Mesenteric fat pad (tissue), 1 donor: ENCODE results near the gene DDIT4. TPM values are rescaled to one million over a fixed set of nuclear protein-coding genes. Genes with fewer than 3 reads are reported as not detected.

Experiments used
- DNase-seq: peaks from one replicate; pipeline ENCODE4 v3.0.0-alpha.2; 2020; ENCODE audit warnings: low spot score
- total RNA-seq: library from RNA; stranded (reverse); fragmentation: NEBNext Ultra II Directional; extraction: Animal tissue kit (Norgen Biotek cat#: 25700); gene quantifications from one replicate; pipeline ENCODE4 v1.2.1, GENCODE V29; 2021
- donor health status: DM: yes; HTN: yes; CAD: no.

DDIT4 gene
- total RNA-seq, 1 donor from 2014 or later, result 236 TPM

DNA sequence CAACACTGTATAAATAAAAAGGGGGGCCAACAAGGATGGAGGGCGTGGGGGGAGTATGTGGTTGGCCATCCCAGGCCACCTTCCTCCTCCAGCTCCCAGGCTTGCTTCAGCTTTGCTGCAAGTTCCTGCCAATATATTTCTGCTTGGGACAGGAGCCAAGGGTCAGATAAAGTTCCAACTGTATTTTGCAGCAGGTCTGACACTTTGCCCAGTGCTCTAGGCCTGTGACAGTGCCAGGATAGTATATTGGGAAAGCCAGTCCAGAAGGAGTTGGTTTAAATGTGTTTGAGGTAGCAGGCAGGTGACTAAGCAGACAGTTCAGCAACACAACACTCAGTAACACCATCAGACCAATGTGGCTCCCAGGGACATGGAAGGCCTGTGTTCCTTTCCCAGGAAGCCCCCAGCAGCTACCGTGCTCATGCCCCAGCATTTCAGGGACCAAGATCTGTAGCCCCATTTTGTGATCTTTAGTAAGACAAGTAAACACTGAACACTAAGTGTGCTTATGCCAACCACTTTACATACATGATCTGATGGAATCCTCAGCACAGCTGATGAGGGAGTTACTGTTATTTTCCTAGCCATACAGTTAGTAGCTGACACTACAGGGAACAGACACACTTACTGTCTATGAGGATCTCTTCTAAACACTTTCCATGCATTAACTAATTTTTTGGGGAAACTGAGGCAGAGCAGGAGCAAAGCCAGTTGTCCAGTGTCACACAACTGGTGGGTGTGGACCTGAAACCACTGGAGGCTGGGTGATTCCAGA lies 42.1 kb downstream of the DDIT4 start:
- no peak for DNase-seq

- no peak for DNase-seq
These were observed 42.6 kb downstream of the DDIT4 start for GRCh38 chr10:72316386-72316700.

GRCh38 chr10:72316748-72317435 lies 43.2 kb downstream of the DDIT4 start:
- no peak for DNase-seq

DNA sequence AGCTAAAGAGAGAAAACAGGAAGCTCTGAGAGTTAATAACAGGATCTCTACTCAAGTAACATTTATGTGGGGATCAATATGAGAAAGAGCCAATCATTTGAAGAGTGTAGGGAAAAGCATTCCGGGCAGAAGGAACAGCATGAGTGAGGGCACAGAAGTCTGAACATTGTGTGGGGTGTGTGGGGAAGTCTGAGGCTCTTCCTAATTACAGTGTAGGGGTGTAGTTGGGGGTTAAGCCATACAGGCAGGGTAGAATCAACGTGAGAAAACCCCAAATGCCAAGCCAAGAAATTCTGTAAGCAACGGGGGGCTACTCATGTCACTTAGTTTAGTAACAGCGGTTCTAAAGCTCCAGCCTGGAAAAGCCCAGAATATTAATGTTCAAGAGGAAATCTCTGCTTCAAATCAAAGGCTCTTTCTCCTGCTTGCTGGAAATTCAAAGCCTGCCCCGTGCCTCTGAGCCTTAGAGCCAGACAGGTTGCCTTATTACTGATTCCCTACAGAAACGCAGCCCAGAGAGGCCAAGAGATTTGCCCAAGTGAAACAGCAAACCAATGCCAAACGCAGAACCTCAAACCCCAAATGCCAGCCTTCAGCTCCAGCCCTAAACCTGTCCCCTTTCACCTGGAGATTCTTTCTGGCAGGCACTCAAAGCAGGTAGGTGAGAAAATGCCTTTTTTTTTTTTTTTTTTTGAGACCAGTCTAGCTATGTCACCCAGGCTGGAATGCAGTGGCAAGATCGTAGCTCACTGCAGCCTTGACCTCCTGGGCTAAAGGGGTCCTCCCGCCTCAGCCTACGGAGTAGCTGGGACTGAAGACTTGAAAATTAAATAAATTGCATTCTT lies 44.9 kb downstream of the DDIT4 start:
- no peak for DNase-seq

- peak; percentile 99 for DNase-seq
These were observed 45.9 kb downstream of the DDIT4 start for GRCh38 chr10:72319416-72320254.

GRCh38 chr10:72320676-72321247 lies 47.0 kb downstream of the DDIT4 start:
- DNase-seq, result no peak

- no peak for DNase-seq
These were observed 47.7 kb downstream of the DDIT4 start for GRCh38 chr10:72321248-72322029.

DNA sequence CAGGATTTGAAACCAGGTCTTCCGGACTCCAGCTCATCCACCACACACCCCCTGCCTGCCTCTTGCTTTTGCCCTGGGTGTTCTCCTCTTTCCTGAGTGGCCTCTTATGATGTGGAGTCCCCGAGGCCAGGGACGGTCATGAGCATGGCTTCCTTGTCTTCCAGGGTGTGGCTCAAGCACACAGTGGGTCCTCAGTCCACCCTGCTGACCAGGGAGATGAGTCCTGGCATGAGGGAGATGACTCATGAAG lies 48.2 kb downstream of the DDIT4 start:
- no peak for DNase-seq

DNA sequence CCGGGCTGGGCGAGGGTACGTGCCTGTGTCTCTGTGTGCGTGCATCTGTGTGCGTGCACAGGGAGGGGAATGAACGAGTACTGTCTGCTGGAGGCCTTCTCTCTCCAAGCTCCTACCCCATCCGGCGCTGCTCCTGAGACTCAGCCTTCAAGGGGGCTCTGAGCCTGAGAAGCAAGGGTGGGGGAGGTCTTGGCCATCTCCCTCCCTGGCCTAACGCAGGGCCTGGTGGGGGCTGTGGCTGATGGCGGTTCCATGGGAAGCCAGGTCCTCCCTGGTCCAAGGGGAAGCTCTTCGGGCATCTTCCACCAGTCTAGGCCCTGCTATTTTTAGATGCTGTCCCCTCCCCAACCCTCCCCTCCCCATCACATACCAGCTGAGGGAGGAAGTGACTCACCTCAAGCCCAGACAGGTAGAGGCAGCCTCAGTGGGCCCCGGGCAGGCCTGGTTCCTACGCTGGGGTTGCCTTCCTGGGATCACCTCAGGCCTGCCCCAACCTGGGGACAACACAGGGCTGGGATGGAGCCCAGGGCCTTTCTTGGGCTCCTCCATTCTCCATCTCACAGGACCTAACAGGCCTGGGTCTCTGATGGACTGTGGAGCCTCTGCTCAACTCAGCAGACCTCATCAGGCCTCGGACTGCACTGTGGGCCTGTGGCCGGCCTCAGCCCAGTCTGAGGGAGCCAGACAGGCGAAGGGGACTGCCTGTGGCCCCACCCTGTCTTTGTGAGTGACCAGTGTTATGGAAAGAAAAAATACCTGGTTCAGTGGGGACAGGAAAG lies 48.7 kb downstream of the DDIT4 start:
- DNase-seq, result no peak

DNA sequence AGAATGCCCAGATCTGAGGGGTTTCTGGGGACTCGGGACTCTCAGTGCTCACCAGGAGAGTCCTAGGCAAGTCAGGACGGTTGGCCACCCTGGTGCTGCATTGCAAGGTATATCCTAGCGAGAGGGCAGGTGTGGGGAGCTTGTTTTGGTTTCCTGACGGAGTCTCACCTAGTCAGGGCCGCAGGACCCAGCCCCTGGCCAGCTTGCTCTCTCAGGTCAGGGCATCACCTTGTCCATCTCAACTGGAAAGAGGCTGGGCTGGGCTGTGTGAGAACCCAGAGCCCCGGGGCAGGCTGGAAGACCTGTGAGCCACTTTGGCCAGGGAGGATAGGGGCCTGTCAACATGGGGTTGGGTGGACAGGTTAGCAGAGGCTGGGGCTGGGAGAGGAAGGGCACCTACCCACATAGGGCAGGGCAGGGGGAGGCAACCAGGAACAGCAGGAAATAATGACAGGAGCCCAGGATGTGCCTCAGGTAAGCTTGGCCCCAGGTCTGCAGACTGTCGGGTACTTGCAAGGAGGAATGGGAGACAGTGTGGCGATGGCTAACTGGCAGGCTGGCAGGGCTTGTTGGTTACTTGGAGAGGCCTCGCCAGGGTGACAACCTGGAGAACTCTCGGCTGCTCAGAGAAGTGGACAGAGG lies 49.5 kb downstream of the DDIT4 start:
- no peak for DNase-seq

DNA sequence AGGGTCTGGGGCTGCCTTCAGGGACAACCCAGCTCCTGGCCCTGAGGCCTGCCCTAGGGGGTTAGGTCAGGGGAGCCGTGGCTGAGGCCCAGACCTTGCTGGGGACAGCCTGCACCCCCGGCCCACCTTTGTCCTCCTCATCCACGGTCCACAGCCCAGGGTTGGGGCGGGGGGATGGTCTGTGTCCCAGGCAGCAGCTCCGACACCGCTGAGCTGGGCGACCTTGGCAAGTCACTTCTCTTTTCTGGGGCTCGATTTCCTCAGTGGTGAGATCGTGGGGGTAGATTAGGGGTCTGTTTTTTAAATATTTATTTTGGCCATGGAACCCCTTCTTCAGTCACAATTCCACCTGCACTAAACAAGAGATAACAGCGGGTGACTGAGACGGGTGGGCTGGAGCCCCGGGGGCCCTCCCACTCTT lies 50.1 kb downstream of the DDIT4 start:
- DNase-seq, result no peak

Other genes with a start within 250 kb of the DDIT4 start
- 5.8 TPM for gene SPOCK2, start 185.4 kb upstream of the DDIT4 start, total RNA-seq
- 80.9 TPM for gene ANAPC16, start 57.9 kb upstream of the DDIT4 start, total RNA-seq
- gene ASCC1, start 57.6 kb upstream of the DDIT4 start, total RNA-seq, result 29.2 TPM
- gene DNAJB12, start 81.0 kb downstream of the DDIT4 start, total RNA-seq, result 37.7 TPM